HCT116 (cell line): ENCODE results near the gene ANXA2. TPM values are rescaled to one million over a fixed set of nuclear protein-coding genes. Genes with fewer than 3 reads are reported as not detected.

ENCODE experiments used
- ATAC-seq: fragments of 200-7000 bp; cut with Tn5 transposase; 2 replicates; pipeline ENCODE4 v1.9.1; 2020; ENCODE audit warnings: mild to moderate bottlenecking, moderate library complexity
- BruUV-seq: library from RNA; stranded (reverse); fragments of 400-500 nt; replicated peaks from 2 replicates; lab custom pipeline; 2021; lab: Mats Ljungman, UMichigan
- CTCF ChIA-PET: fragments of 300-600 bp; sonication (Branson Sonifier 250); formaldehyde crosslinking; loops from one replicate; lab custom pipeline; 2021; ENCODE audit warnings: antibody characterized with exemption; lab: Charles Lee
- POLR2A ChIA-PET: fragments of 300-600, 350-600 bp; sonication (Branson Sonifier 250); formaldehyde crosslinking; loops from one replicate; lab custom pipeline; 2021; ENCODE audit warnings: antibody characterized with exemption; lab: Charles Lee
- RAD21 ChIA-PET, 2 experiments: fragments of 300-600 bp; sonication (Branson Sonifier 250); formaldehyde crosslinking; loops; one replicate each; lab custom pipeline; 2023; ENCODE audit warnings: low total read pairs in 2 of 2; ENCODE audit not compliant: uncharacterized antibody in 2 of 2, unreplicated experiment in 2 of 2, low non-redundant PET in 1 of 2; lab: Charles Lee
- DNase-seq: peaks from one replicate; pipeline ENCODE4 v3.0.0-alpha.2; 2010; ENCODE audit warnings: low read depth, low spot score
- H2AFZ ChIP-seq: fragments of 200-600 bp; shearing (Covaris generic), sonication (generic); 2 replicates; pipeline ENCODE4 v1.6.1; 2017; ENCODE audit warnings: low read depth, mixed run types, mixed read lengths, antibody characterized with exemption, low read length; ENCODE audit not compliant: poor library complexity, severe bottlenecking
- H3K27ac ChIP-seq: 2 replicates; pipeline ENCODE4 v1.5.1; 2012; ENCODE audit warnings: low read depth, low read length
- H3K27me3 ChIP-seq: fragments of 200-600 bp; sonication (generic); 2 replicates; pipeline ENCODE4 v1.6.1; 2016; ENCODE audit warnings: mixed run types, low read length, mixed read lengths; ENCODE audit not compliant: insufficient read depth
- H3K36me3 ChIP-seq, 2 experiments: fragments of 200-500 bp in 1 of 2; fragments of 200-600 bp in 1 of 2; sonication (Bioruptor generic) in 1 of 2; sonication (generic) in 1 of 2; 2 replicates each; pipeline versions ENCODE4 v1.5.1 to v1.6.1; 2014 to 2016; ENCODE audit warnings: low read length in 2 of 2, inconsistent platforms in 1 of 2, mixed read lengths in 1 of 2, mixed run types in 1 of 2; ENCODE audit not compliant: insufficient read depth in 2 of 2, control insufficient read depth in 1 of 2
- H3K4me1 ChIP-seq, 2 experiments: fragments of 200-600 bp in 1 of 2; sonication (generic) in 1 of 2; 2 replicates each; pipeline versions ENCODE4 v1.5.1 to v1.6.1; 2012 to 2017; ENCODE audit warnings: low read length in 2 of 2, inconsistent platforms in 1 of 2, mild to moderate bottlenecking in 1 of 2, mixed read lengths in 1 of 2, mixed run types in 1 of 2, moderate library complexity in 1 of 2; ENCODE audit not compliant: insufficient read depth in 2 of 2, control insufficient read depth in 1 of 2
- H3K4me2 ChIP-seq: fragments of 200-600 bp; sonication (generic); 2 replicates; pipeline ENCODE4 v1.6.1; 2017; ENCODE audit warnings: mixed run types, low read length, mixed read lengths
- H3K4me3 ChIP-seq, 2 experiments: fragments of 200-600 bp in 1 of 2; sonication (generic) in 1 of 2; replicated peaks in 1 of 2; 2 replicates each; pipeline ENCODE4 v1.5.1; 2011 to 2016; ENCODE audit warnings: low read length in 2 of 2, control low read depth in 1 of 2, low read depth in 1 of 2, mild to moderate bottlenecking in 1 of 2, mixed read lengths in 1 of 2, mixed run types in 1 of 2
- H3K79me2 ChIP-seq: fragments of 200-600 bp; sonication (generic); 2 replicates; pipeline ENCODE4 v1.6.1; 2017; ENCODE audit warnings: mild to moderate bottlenecking, mixed run types, low read length, moderate library complexity, mixed read lengths; ENCODE audit not compliant: insufficient read depth
- H3K9ac ChIP-seq: fragments of 200-600 bp; sonication (generic); 2 replicates; pipeline ENCODE4 v1.6.1; 2016; ENCODE audit warnings: low read length, mixed read lengths
- H3K9me2 ChIP-seq: fragments of 200-600 bp; sonication (generic), shearing (Covaris generic); 2 replicates; pipeline ENCODE4 v1.6.1; 2017; ENCODE audit warnings: mixed run types, mild to moderate bottlenecking, moderate library complexity; ENCODE audit not compliant: insufficient read depth
- H3K9me3 ChIP-seq, 2 experiments: fragments of 200-500 bp in 1 of 2; fragments of 200-600 bp in 1 of 2; sonication (Bioruptor generic) in 1 of 2; sonication (generic) in 1 of 2; 2 replicates each; pipeline ENCODE4 v1.6.1; 2014 to 2017; ENCODE audit warnings: low read length in 2 of 2, mixed read lengths in 2 of 2, inconsistent platforms in 1 of 2, low read depth in 1 of 2, mild to moderate bottlenecking in 1 of 2, mixed run types in 1 of 2, moderate library complexity in 1 of 2; ENCODE audit not compliant: control insufficient read depth in 1 of 2, insufficient read depth in 1 of 2
- H4K20me1 ChIP-seq: fragments of 200-600 bp; sonication (generic), shearing (Covaris generic); 2 replicates; pipeline ENCODE4 v1.6.1; 2017; ENCODE audit warnings: mixed run types, mild to moderate bottlenecking, moderate library complexity; ENCODE audit not compliant: insufficient read depth
- ATF3 ChIP-seq: IDR thresholded peaks from 2 replicates; pipeline ENCODE4 v1.6.1; 2012
- CEBPB ChIP-seq: IDR thresholded peaks from 2 replicates; pipeline ENCODE4 v1.6.1; 2012; ENCODE audit warnings: low read depth
- CTCF ChIP-seq, 3 experiments: fragments of 200-600 bp in 1 of 3; sonication (generic) in 1 of 3; IDR thresholded peaks in 2 of 3; conservative IDR thresholded peaks in 1 of 3; 2 replicates each; pipeline ENCODE4 v1.5.1; 2012 to 2017; ENCODE audit warnings: low read depth in 2 of 3, low read length in 2 of 3, antibody characterized with exemption in 1 of 3, borderline replicate concordance in 1 of 3, control low read depth in 1 of 3, mild to moderate bottlenecking in 1 of 3, mixed read lengths in 1 of 3, mixed run types in 1 of 3, moderate library complexity in 1 of 3; ENCODE audit not compliant: insufficient read depth in 1 of 3
- EGR1 ChIP-seq: IDR thresholded peaks from 2 replicates; pipeline ENCODE4 v1.6.1; 2012; ENCODE audit warnings: low read depth
- ELF1 ChIP-seq: IDR thresholded peaks from 2 replicates; pipeline ENCODE4 v1.6.1; 2012; ENCODE audit warnings: low read depth, borderline replicate concordance
- EZH2 ChIP-seq: fragments of 200-600 bp; sonication (generic); IDR thresholded peaks from 2 replicates; pipeline ENCODE4 v1.6.1; 2017; ENCODE audit warnings: antibody characterized with exemption, mixed run types
- EZH2phosphoT487 ChIP-seq: fragments of 200-600 bp; IDR thresholded peaks from 2 replicates; pipeline ENCODE4 v1.6.1; 2018; ENCODE audit warnings: antibody characterized with exemption, borderline replicate concordance
- FOSL1 ChIP-seq: IDR thresholded peaks from 2 replicates; pipeline ENCODE4 v1.6.1; 2012; ENCODE audit warnings: low read depth
- JUND ChIP-seq: IDR thresholded peaks from 2 replicates; pipeline ENCODE4 v1.6.1; 2012
- POLR2A ChIP-seq: IDR thresholded peaks from 2 replicates; pipeline ENCODE4 v1.7.0; 2011; ENCODE audit warnings: borderline replicate concordance; ENCODE audit not compliant: insufficient read depth, insufficient read length; ENCODE audit errors: extremely low read depth
- POLR2AphosphoS5 ChIP-seq: IDR thresholded peaks from 2 replicates; pipeline ENCODE4 v1.6.1; 2011; ENCODE audit warnings: mild to moderate bottlenecking, low read depth, low read length, moderate library complexity
- RAD21 ChIP-seq: IDR thresholded peaks from 2 replicates; pipeline ENCODE4 v1.6.1; 2012; ENCODE audit warnings: low read depth, mild to moderate bottlenecking
- SIN3A ChIP-seq: IDR thresholded peaks from 2 replicates; pipeline ENCODE4 v1.6.1; 2012; ENCODE audit warnings: low read depth
- SP1 ChIP-seq: IDR thresholded peaks from 2 replicates; pipeline ENCODE4 v1.6.1; 2012; ENCODE audit warnings: low read depth
- SRF ChIP-seq: IDR thresholded peaks from 2 replicates; pipeline ENCODE4 v1.6.1; 2012; ENCODE audit warnings: low read depth
- TCF7L2 ChIP-seq: IDR thresholded peaks from 2 replicates; pipeline ENCODE4 v1.7.0; 2011; ENCODE audit warnings: borderline replicate concordance, inconsistent platforms; ENCODE audit not compliant: insufficient read depth, insufficient read length; ENCODE audit errors: extremely low read depth
- YY1 ChIP-seq: IDR thresholded peaks from 2 replicates; pipeline ENCODE4 v1.6.1; 2011; ENCODE audit warnings: low read length, low read depth, moderate library complexity, mild to moderate bottlenecking; ENCODE audit not compliant: insufficient replicate concordance; ENCODE audit errors: extremely low read depth
- ZBTB33 ChIP-seq: IDR thresholded peaks from 2 replicates; pipeline ENCODE4 v1.6.1; 2011; ENCODE audit warnings: mild to moderate bottlenecking, low read length, moderate library complexity; ENCODE audit not compliant: insufficient replicate concordance; ENCODE audit errors: extremely low read depth
- ZFX ChIP-seq: fragments of 450-650 bp; IDR thresholded peaks from 2 replicates; pipeline ENCODE4 v1.6.1; 2017
- ZNF274 ChIP-seq: fragments of 200-500 bp; sonication (Bioruptor generic); IDR thresholded peaks from 2 replicates; pipeline ENCODE4 v1.6.1; 2014; ENCODE audit warnings: mild to moderate bottlenecking, low read depth, low read length, inconsistent platforms
- intact Hi-C: fragments of 100-400 bp; cut with micrococcal nuclease; formaldehyde crosslinking; loops from 2 replicates; pipeline ENCODE4 v1.10.0; 2022
- total RNA-seq: library from RNA; stranded (reverse); gene quantifications from one replicate; pipeline ENCODE4 v1.2.1, GENCODE V29; 2021; ENCODE audit not compliant: unreplicated experiment

ANXA2 gene
- total RNA-seq, 1 experiment from 2014 or later, result 1,298 TPM

GRCh38 chr15:60421544-60421943, 23.8 kb upstream of the ANXA2 start (continued):
- TF ChIP-seq POLR2AphosphoS5 (no peak), SIN3A (no peak), RAD21 (no peak), EZH2 (no peak), CEBPB (no peak), ZNF274 (no peak)

- CTCF ChIA-PET, result no interaction called here
- intact Hi-C loops, result no loop called here
- no peak overlapping the region for H3K4me2 ChIP-seq
- BruUV-seq, result no TSS peak
- no peaks in the 10 kb centered on the region for H3K36me3 ChIP-seq
- no peak overlapping the region for H3K27ac ChIP-seq
- H3K9ac ChIP-seq, result no peak overlapping the region
- H3K9me3 ChIP-seq, result no peaks in the 10 kb centered on the region
- ATAC-seq, result no peak
- RAD21 ChIA-PET, result no interaction called here
- no peaks in the 10 kb centered on the region for H3K27me3 ChIP-seq
- POLR2A ChIA-PET, result interaction anchor here (0.6 kb wide), 1 partner anchor 13 kb away, joined by 3 read pairs; no protein-coding TSS in a partner anchor
- TF ChIP-seq POLR2A, result no peak
- no peak for TF ChIP-seq CEBPB
- TF ChIP-seq ZFX, result no peak
- no peak for TF ChIP-seq FOSL1
- TF ChIP-seq TCF7L2, result no peak
- no peak for TF ChIP-seq RAD21
- no peak for TF ChIP-seq EZH2phosphoT487
- no peak for TF ChIP-seq POLR2AphosphoS5
- TF ChIP-seq YY1, result no peak
- no peak for TF ChIP-seq EGR1
- no peak for TF ChIP-seq ELF1
- no peak for TF ChIP-seq ZNF274
- no peak for TF ChIP-seq SP1
- TF ChIP-seq CTCF (IDR thresholded peaks at IDR 0.05 in 2 of 3, conservative IDR thresholded peaks at IDR 0.05 in 1 of 3; ENCODE audit: borderline replicate concordance in 1 of 3, insufficient read depth in 1 of 3, low read depth in 2 of 3, low read length in 2 of 3), result no peak
- TF ChIP-seq SRF, result no peak
- no peak for TF ChIP-seq JUND
- TF ChIP-seq ATF3, result no peak
- no peak for TF ChIP-seq ZBTB33
- no peak for TF ChIP-seq EZH2
- TF ChIP-seq, all 23 proteins: peak for 0
- Histone ChIP-seq H3K4me1 (peaks cover 28 to 30% of the 10 kb centered on the region in 2 experiments), H3K4me3 (no peak overlapping the region), H4K20me1 (no peaks in the 10 kb centered on the region), H3K79me2 (no peaks in the 10 kb centered on the region), H3K9me2 (no peaks in the 10 kb centered on the region), H2AFZ (no peak overlapping the region)
- DNase-seq, result no peak
Measured at GRCh38 chr15:60420203-60420716, 22.5 kb upstream of the ANXA2 start.
